A549 (cell line): Measurements from ENCODE around the gene PDE10A.

Experiments used
- CHD2 ChIP-seq: fragments of 150-350 bp; IDR thresholded peaks from 2 replicates; pipeline ENCODE4 v1.6.1; 2014; ENCODE audit warnings: low read length; ENCODE audit not compliant: partially characterized antibody
- CHD4 ChIP-seq: fragments of 200-600 bp; sonication (generic); IDR thresholded peaks from 2 replicates; pipeline ENCODE4 v1.6.1; 2016; ENCODE audit warnings: antibody characterized with exemption, mild to moderate bottlenecking, borderline replicate concordance
- CTCF ChIP-seq: fragments of >200 bp; sonication (Bioruptor Twin); formaldehyde crosslinking; IDR thresholded peaks from 3 replicates; pipeline ENCODE4 v1.5.1; 2016
- EHMT2 ChIP-seq: fragments of 200-600 bp; sonication (generic); IDR thresholded peaks from 2 replicates; pipeline ENCODE4 v1.6.1; 2016; ENCODE audit warnings: antibody characterized with exemption, low read depth, mild to moderate bottlenecking, moderate library complexity
- ELK1 ChIP-seq: fragments of 150-350 bp; IDR thresholded peaks from 2 replicates; pipeline ENCODE4 v1.6.1; 2014; ENCODE audit warnings: low read depth, mild to moderate bottlenecking, low read length
- EP300 ChIP-seq, 2 experiments: fragments of >200 bp; sonication (Bioruptor Twin); formaldehyde crosslinking; IDR thresholded peaks; 2 replicates in 1 of 2; 3 replicates in 1 of 2; pipeline ENCODE4 v1.6.1; 2016 to 2017
- JUN ChIP-seq, 2 experiments: fragments of >200 bp; sonication (Bioruptor Twin); formaldehyde crosslinking; IDR thresholded peaks; 2 replicates in 1 of 2; 3 replicates in 1 of 2; pipeline ENCODE4 v1.6.1; 2016 to 2017
- JUNB ChIP-seq: fragments of >200 bp; sonication (Bioruptor Twin); formaldehyde crosslinking; IDR thresholded peaks from 2 replicates; pipeline ENCODE4 v1.6.1; 2016
- KDM5A ChIP-seq: fragments of 200-600 bp; sonication (generic); IDR thresholded peaks from 2 replicates; pipeline ENCODE4 v1.6.1; 2016; ENCODE audit warnings: antibody characterized with exemption, mild to moderate bottlenecking
- MAFK ChIP-seq: fragments of 450-650 bp; IDR thresholded peaks from 2 replicates; pipeline ENCODE4 v1.6.1; 2014; ENCODE audit not compliant: partially characterized antibody
- MYC ChIP-seq: IDR thresholded peaks from 2 replicates; pipeline ENCODE4 v1.6.1; 2012; ENCODE audit warnings: mild to moderate bottlenecking, inconsistent platforms, low read length, improper control_type of control experiment, borderline replicate concordance
- POLR2A ChIP-seq: IDR thresholded peaks from 2 replicates; pipeline ENCODE4 v1.6.1; 2012; ENCODE audit warnings: mild to moderate bottlenecking, low read length
- POLR2AphosphoS2 ChIP-seq: conservative IDR thresholded peaks from 2 replicates; pipeline ENCODE4 v1.6.1; 2012; ENCODE audit warnings: low read length, improper control_type of control experiment, inconsistent platforms

DNA sequence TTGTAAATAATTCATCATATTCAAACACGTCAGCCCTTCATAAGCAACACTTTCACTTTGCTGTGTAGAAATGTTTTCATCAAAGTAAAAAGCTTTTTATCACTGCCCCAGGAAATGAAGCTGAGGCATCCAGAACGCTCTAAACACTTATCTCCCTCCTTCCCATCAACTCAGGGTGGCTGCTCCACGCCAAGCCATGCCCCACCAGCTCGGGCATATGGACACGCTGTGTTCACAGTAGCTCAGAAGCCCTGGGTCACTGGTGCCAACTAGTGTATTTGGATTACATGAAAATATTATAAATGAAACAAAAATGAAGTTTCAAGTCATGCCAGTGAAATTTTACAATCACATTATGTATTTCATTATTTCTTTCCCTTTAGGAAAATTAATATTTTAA, 10.3 kb downstream of the PDE10A start:
- TF ChIP-seq MYC, result no peak
- TF ChIP-seq ELK1, result no peak
- no peak for TF ChIP-seq CTCF
- no peak for TF ChIP-seq POLR2AphosphoS2
- TF ChIP-seq POLR2A, result no peak
- TF ChIP-seq CHD2, result no peak
- TF ChIP-seq EP300 (IDR thresholded peaks at IDR 0.05), result no peak
- no peak for TF ChIP-seq KDM5A
- TF ChIP-seq JUNB, result no peak
- no peak for TF ChIP-seq EHMT2
- no peak for TF ChIP-seq JUN (IDR thresholded peaks at IDR 0.05)
- no peak for TF ChIP-seq MAFK
- no peak for TF ChIP-seq CHD4
